GM18505 (cell line): ENCODE data around the gene ST6GALNAC5.

Experiments
- ATAC-seq: cut with Tn5 transposase; IDR thresholded peaks from one replicate; pipeline ENCODE4 v1.9.1; 2021; ENCODE audit not compliant: unreplicated experiment
- POLR2A ChIP-seq: IDR thresholded peaks from 4 replicates; pipeline ENCODE4 v1.6.1; 2011; ENCODE audit warnings: borderline replicate concordance; ENCODE audit not compliant: insufficient read depth, insufficient read length; ENCODE audit errors: extremely low read depth

ST6GALNAC5 gene

DNA sequence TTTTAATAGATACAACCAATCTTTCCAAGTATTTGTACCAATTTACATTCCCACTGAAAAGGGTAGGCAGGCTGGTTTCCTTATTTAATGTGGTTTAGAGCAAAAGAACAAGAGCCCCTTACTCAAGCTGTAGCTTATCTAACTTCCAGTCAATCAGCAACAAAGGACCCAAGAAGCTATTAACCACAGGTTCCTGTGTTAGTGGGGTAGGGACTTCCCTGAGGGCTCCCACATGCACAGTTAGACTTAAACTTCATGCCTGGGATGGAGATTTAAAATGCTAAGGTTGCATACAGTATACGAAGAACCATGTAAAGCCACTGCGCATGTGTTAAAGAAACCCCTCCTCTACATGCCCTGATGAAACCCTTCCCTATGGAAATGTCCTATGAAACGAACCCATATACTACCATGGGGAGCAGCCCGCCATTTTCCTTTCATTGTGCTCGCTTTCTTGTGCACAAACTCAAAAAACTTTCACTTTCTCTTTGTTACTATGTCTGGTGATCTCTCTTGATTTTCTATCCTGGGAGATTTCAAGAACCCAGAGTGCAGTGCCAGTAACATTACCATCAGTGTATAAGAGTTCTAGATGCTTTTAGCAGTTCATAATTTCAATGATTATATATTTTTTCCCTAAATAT is 23.3 kb upstream of the ST6GALNAC5 start:
- no peak for ATAC-seq
- no peak for TF ChIP-seq POLR2A

DNA sequence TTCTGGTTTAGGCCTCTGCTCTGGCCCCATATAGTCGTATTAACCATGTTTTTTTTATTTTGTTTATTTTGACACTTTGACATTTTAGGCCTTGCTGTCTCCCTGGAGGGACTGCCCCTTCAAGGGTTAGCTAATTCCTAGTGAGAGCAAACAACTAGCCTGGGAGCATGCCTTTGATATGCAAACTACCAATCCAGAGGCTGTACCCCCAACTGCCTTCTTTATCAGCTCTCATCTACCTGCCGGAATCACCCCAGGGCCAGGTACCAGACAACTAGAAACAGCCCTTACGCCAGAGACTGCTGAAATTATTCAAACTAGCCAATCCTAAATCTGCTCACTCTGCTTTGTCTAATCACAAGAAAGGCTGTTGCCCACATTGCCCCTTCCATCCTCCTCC is 13.0 kb upstream of the ST6GALNAC5 start:
- TF ChIP-seq POLR2A = no peak
- ATAC-seq = no peak

DNA sequence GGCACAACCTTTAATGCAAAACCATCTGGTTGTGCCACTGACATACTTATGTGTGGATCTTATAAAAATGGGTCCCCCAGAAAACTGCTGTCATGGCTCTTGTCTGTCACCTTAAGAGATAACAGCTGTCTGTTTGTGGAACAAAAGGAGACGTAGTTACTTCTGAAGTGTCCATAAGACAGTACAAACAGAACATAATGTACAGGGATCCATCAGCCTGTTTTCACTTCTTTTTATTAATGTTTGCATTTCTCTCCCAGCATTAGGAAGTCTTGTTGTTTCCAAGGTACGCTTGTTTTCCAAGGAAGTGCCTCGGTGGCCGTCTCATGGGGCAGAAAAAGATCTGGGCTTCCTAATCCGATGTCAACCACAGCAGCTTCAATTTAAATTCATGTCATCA is 11.2 kb upstream of the ST6GALNAC5 start:
- ATAC-seq = no peak
- TF ChIP-seq POLR2A = no peak

DNA sequence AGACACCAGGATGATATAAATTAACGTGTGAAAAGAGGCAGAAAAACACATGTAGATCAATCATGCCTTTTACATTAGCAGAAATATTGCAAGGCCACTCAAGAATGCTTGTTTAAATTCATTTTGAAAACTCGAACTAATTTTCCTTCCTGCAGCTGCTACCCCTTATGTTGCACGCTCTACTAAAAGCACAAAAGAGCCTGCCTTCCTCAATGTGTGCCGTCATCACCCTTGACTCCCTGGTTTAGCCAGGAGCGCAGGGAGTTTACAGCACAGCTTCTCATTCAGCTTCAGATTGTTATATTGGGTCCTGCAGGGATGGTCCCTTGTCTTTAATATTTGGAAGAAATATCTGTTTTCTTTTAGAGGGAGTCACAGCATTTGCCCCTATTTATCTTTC is 10.1 kb upstream of the ST6GALNAC5 start:
- no peak for TF ChIP-seq POLR2A
- no peak for ATAC-seq

DNA sequence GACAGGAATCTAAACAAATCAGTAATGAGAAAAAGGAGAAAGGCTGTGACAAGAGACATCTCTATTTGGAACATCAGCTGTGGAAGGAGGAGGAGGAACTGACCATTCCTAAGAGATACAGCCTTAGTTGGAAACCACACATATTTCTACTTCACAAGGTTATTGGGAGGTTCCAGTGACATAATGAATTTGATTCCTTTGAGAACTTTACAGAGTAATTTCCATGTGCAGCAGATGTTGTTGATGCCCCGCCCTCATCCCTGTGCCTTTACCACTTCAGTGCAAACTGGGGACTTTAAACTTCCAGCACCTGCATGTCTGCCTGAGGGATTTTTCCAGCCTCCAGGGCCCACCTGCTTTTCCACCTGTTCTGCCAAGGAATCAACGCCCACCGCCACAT is 9.3 kb upstream of the ST6GALNAC5 start:
- ATAC-seq = no peak
- no peak for TF ChIP-seq POLR2A

DNA sequence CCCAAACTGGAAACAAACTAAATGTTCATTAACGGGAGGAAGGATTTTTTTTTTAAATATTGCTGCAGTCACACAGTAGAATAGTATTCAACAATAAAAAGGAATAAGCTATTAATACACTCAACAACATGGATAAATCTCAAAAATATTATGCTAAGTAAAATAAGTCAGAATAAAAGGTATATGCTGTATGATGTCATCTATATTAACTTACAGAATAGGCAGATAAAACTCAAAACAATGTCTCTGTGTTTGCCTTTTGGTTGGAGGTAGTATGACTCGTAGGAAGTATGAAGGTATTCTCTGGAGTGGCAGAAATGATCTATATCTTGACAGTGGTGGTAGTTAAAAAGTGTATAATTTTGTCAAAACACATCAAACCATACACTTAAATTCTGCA is 6.1 kb upstream of the ST6GALNAC5 start:
- ATAC-seq = no peak
- no peak for TF ChIP-seq POLR2A

DNA sequence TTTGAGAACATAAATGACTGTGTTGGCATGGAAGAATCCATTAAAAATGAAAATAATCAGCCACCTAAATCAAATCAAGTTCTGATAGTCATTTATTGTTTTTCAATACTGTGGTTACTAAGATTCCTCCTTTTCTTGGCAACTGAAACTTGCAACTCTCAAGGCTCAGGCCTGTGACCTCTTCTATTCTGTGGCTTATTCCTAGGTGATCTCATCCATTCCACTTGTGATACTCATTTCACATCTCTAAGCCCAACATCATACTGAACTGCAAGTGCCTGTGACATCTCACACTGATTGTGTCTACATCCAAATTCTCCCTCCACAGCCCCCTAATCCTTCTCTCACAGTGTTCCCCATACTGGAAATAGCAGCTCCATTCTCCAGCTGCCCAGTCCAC is 4.8 kb upstream of the ST6GALNAC5 start:
- ATAC-seq = no peak
- no peak for TF ChIP-seq POLR2A

DNA sequence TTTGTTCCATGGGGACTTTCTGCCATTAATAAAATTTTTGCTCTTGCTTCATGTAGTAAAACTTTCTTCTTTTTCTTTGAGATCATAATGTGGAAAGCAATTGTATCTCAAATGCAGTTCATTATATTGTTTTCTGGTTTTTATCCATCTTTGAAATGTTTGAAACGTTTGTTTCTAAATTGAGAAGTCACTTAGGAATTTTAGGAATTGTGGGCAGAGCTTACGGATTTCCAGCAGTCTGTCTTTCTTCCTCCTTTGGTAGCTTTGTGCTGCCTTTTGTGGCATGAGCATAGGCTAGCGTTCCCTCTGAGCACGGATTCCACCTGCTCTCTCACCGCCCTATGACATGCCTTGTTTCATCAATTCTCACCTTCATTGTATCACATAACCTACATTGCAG is 2.9 kb upstream of the ST6GALNAC5 start:
- no peak for TF ChIP-seq POLR2A
- ATAC-seq = no peak

DNA sequence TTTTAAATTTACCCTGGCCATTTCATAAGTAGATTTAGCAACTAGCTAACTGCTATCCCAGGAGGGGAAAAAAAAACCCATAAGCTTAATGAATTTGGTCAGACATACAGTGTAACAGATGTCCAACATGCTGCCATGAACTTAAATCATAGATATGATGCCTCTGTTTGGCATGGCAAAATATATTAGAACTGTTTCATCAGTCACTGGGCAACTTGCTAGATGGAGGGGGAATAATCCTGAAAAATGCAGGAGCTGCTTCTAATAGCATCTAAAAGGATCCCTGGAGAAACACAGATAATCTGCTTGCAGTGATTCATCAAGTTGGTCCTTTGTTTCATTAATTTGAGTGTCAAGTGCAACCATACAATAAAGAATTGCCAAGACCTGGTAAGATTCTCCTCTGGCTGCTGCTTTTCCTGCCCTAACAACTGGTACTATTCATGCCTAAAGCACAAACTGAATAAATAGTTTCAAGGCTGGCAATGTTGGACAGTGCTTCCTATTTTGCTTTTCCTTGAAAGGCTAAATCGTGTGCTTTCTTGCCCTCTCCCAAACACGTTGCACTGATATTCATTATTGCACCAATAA is 1.5 kb upstream of the ST6GALNAC5 start:
- ATAC-seq = no peak
- no peak for TF ChIP-seq POLR2A

DNA sequence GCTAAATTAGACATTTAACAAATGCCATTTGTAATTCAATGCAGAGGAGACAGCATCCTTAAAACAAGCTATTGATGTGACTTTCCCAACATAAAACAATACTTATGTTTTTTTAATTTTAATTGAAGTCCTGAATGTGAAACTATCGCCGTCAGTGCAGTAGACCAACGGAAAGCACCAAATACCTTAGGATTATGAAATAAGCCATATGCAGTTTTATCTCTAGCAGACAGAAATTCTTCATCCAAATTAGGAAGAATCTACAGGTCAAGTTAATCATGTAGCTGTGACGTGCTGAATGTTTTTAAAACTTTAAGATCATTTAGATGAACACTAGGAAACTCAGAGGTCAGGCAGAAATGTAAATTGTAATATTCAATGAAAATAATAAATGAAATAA is 714 bp upstream of the ST6GALNAC5 start:
- ATAC-seq = no peak
- TF ChIP-seq POLR2A = no peak

DNA sequence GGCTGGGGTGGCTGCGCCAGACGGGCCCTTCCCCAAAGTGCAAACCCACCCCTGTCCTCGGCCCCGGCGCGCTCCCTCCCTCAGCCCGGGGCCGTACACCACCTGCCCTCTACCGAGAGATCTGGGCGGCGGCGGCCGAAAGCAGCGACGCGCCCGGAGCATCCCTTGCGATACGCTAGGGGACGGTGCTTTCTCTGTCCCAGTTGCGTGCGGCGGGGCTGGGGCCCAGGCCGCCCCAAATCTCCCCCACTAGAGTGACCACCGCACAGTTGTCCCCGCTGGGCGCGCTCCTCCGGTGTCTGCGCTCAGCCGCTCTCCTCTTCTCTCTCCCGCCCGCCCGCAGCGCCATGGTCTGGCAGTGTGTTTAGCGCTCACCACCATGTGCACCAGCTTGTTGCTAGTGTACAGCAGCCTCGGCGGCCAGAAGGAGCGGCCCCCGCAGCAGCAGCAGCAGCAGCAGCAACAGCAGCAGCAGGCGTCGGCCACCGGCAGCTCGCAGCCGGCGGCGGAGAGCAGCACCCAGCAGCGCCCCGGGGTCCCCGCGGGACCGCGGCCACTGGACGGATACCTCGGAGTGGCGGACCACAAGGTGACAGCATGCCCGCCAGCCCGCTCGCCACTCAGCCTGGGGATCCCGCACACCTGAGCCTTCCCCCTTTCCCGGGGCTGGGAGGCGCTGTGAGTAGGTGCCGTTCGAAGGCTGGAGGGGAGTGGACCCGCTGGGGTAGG is 1.0 kb downstream of the ST6GALNAC5 start:
- no peak for ATAC-seq
- no peak for TF ChIP-seq POLR2A

DNA sequence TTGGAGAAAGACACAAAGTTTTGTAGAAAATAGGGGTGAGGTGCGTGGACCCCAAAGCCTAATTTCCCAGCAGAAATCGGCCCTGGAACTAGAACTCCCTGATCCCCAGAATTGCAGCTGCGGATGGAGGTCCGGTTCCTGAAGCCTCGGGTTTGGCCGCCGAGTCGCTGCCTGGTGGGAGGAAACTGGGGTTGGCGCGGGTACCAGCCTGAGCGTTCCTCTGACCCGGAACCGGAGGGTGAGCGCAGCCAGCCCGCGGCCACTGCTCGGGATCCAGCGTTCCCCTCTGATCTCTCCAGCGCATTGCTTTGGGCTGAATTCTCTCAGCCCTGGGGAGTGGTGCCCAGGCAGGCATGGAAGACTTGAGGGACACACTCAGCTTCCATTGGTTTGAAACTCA is 1.6 kb downstream of the ST6GALNAC5 start:
- no peak for ATAC-seq
- TF ChIP-seq POLR2A = no peak

DNA sequence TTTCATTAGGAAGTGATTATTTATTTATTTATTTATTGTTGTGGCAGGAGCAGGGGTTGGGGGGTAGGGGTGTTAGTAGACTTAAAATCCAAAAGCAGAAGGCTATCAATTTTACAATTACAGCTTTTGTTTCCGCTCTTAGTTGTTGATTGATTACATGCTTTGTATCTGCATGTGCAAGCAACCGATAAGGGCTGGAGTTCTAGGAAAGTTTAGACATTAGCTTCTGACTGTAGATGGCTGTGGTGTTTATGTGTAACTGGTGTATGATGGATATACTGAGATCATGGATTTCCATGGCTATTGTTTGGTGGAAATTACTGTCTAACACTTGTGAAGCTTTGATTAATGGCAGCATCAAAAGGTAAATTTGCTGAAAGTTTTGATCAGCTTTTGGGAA is 2.8 kb downstream of the ST6GALNAC5 start:
- ATAC-seq = no peak
- TF ChIP-seq POLR2A = no peak

DNA sequence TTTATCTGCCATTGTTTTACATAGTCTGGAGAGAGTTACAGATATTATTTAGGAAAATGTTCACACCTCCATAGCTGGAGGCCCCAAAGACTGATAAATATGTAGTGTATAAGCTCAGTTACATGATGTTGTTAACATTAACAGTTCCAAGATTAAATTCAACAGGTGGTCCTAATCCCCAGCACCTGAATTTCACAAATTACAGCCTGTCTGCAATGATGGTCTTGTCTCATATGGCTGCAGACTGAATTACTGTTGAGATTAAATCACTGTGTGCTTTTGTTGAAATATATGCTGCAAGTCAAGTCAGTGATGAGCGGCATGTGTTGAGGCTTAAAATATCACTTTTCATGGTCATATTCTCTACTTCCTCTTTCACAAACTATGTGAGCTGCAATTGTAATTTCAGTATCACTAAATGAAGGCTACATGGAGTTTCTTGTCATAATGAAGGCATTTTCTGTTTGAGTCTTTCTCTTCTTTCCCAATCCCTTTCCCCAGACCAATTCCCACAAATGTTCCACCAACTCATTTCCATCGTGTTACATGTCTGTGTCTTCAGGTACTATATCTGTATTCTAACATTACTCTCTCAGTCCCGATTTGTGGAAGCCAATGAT is 4.2 kb downstream of the ST6GALNAC5 start:
- no peak for TF ChIP-seq POLR2A
- peak; percentile 92 for ATAC-seq
